Measurements from ENCODE around the gene IQCF6. TPM values are rescaled to one million over a fixed set of nuclear protein-coding genes. Genes with fewer than 3 reads are reported as not detected.

IQCF6 gene
- not detected for total RNA-seq

GRCh38 chr3:51779137-51779536 lies at the start of gene IQCF6:
Gene IQCF6, minus strand, starts transcription at chr3:51779237. Its CDS starts 13 bp downstream, at chr3:51779224.
- intact Hi-C loops (cut with DNase I), result no loop called here
- no peak for TF ChIP-seq CTCF (IDR thresholded peaks at IDR 0.05)
- no peak for TF ChIP-seq POLR2A (IDR thresholded peaks at IDR 0.05)
- Histone ChIP-seq H3K27me3 (peaks cover 0 to 43% (median 0%) of the 10 kb centered on the region in 4 donors), H3K36me3 (no peaks in the 10 kb centered on the region), H3K27ac (no peak within 1 kb of the TSS), H3K9me3 (no peaks in the 10 kb centered on the region), H3K4me3 (no peak within 1 kb of the TSS), H3K4me1 (no peaks in the 10 kb centered on the region)
- whole genome bisulfite sequencing, 2 donors, result 89 to 94% methylated on average over 5 of the region's 5 CpGs
- no peak for DNase-seq

GRCh38 chr3:51828297-51828696 lies 49.3 kb upstream of the IQCF6 start:
- Histone ChIP-seq H3K9me3 (peaks cover 0 to 16% (median 13%) of the 10 kb centered on the region in 3 donors), H3K27ac (no peak overlapping the region), H3K4me3 (no peak overlapping the region), H3K4me1 (no peaks in the 10 kb centered on the region), H3K36me3 (no peaks in the 10 kb centered on the region), H3K27me3 (peaks cover 0 to 19% (median 0%) of the 10 kb centered on the region in 4 donors)
- intact Hi-C loops (cut with DNase I), result no loop called here
- DNase-seq, result no peak
- TF ChIP-seq CTCF (IDR thresholded peaks at IDR 0.05) (no peak), POLR2A (IDR thresholded peaks at IDR 0.05) (no peak)
- WGBS, 2 donors, result 60 to 71% methylated on average over 1 of the region's 1 CpG

- no peak for DNase-seq
- Histone ChIP-seq H3K36me3 (no peaks in the 10 kb centered on the region), H3K4me3 (no peak overlapping the region), H3K4me1 (no peaks in the 10 kb centered on the region), H3K27ac (no peak overlapping the region), H3K27me3 (peaks cover 0 to 53% (median 0%) of the 10 kb centered on the region in 4 donors), H3K9me3 (no peaks in the 10 kb centered on the region)
- intact Hi-C loops (cut with DNase I), result no loop called here
- TF ChIP-seq POLR2A (IDR thresholded peaks at IDR 0.05), result no peak
- peak in 2 of 6 experiments; percentile 16 to 38 for TF ChIP-seq CTCF (IDR thresholded peaks at IDR 0.05)
- 50 to 54% methylated on average over 10 to 12 of the region's 12 CpGs for WGBS, 2 donors
Observed at GRCh38 chr3:51819709-51820406, 40.8 kb upstream of the IQCF6 start.

GRCh38 chr3:51819151-51819550 lies 40.1 kb upstream of the IQCF6 start:
- Histone ChIP-seq H3K27me3 (peaks cover 0 to 58% (median 0%) of the 10 kb centered on the region in 4 donors), H3K9me3 (no peaks in the 10 kb centered on the region), H3K4me1 (no peaks in the 10 kb centered on the region), H3K4me3 (no peak overlapping the region), H3K36me3 (no peaks in the 10 kb centered on the region), H3K27ac (no peak overlapping the region)
- 79 to 81% methylated on average over 10 to 15 of the region's 15 CpGs for WGBS, 2 donors
- intact Hi-C loops (cut with DNase I), result no loop called here
- DNase-seq, result no peak
- TF ChIP-seq CTCF (IDR thresholded peaks at IDR 0.05) (no peak), POLR2A (IDR thresholded peaks at IDR 0.05) (no peak)

GRCh38 chr3:51817375-51817774 lies 38.3 kb upstream of the IQCF6 start:
- intact Hi-C loops (cut with DNase I), result no loop called here
- no peaks in the 10 kb centered on the region for H3K36me3 ChIP-seq
- peaks cover 0 to 49% (median 0%) of the 10 kb centered on the region in 4 donors for H3K27me3 ChIP-seq
- H3K4me3 ChIP-seq, result no peak overlapping the region
- H3K27ac ChIP-seq, result no peak overlapping the region
- 81 to 89% methylated on average over 2 of the region's 2 CpGs for WGBS, 2 donors
- H3K9me3 ChIP-seq, result no peaks in the 10 kb centered on the region
- H3K4me1 ChIP-seq, result no peaks in the 10 kb centered on the region
- no peak for DNase-seq
- TF ChIP-seq CTCF (IDR thresholded peaks at IDR 0.05), result no peak
- TF ChIP-seq POLR2A (IDR thresholded peaks at IDR 0.05), result no peak
